Nephron (organoid): ENCODE measurements around the gene AFF2.

Source experiments
- H3K27ac Mint-ChIP-seq, 3 experiments: 2 replicates each; pipeline ENCODE4 v1.8.0; 2020; ENCODE audit warnings: mixed read lengths in 3 of 3, mild to moderate bottlenecking in 2 of 3, moderate library complexity in 1 of 3
- H3K27me3 Mint-ChIP-seq: 2 replicates; pipeline ENCODE4 v1.8.0; 2021; ENCODE audit warnings: low read depth, mild to moderate bottlenecking, moderate library complexity, mixed read lengths
- H3K36me3 Mint-ChIP-seq: 2 replicates; pipeline ENCODE4 v1.8.0; 2020; ENCODE audit warnings: low read depth, mixed read lengths
- H3K4me1 Mint-ChIP-seq: 2 replicates; pipeline ENCODE4 v1.8.0; 2020; ENCODE audit warnings: mixed read lengths
- H3K4me3 Mint-ChIP-seq, 3 experiments: 2 replicates each; pipeline ENCODE4 v1.8.0; 2020; ENCODE audit warnings: mild to moderate bottlenecking in 3 of 3, mixed read lengths in 3 of 3, moderate library complexity in 2 of 3
- H3K9me3 Mint-ChIP-seq: 2 replicates; pipeline ENCODE4 v1.8.0; 2020; ENCODE audit warnings: mixed read lengths
- TF ChIP-seq, protein P1 (sequence below), 3 experiments: fragments of 200-600 bp; sonication (generic); IDR thresholded peaks; one replicate each; pipeline ENCODE4 v1.5.0; 2021; ENCODE audit warnings: antibody characterized with exemption in 3 of 3; ENCODE audit not compliant: unreplicated experiment in 3 of 3

Gene AFF2

DNA sequence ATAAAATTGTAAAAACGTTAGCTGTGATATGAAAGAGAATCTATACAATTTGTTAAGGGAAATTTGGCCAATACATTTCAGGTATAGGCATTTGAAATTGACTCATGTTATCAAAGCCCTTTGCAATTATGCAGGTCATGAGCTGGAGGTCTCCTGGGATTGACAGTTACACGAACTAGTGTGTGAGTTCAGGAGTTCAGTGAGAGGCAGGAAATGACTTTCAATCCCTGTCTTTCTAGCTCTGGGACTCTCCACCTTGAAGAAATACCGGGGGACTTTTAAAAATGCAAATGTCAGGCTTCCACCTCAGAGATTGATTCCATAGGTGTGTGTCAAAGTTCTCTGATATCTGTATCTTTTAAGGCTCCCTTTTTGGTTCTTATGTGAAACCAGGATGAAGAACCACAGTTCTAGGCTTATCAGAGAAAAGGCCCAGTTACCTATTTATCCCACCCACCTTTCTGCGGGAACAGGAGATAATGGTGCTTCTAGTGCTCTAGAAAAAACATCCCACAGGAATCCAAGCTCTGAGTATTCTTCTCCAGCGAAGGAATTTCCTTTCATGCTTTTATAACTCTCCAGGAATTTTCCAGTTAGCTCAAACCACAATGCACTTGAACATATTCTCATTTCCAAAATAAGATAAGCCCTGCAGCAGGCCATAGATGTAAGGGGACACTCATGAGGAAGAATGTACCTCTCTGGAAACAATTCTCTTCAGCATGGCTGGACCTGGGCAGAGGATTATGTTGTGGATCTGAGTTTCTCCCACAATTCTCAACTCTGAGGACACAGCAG is 503.6 kb downstream of the AFF2 start:
- Mint-ChIP-seq H3K27me3 (peaks cover 4% of the 10 kb centered on the region), H3K27ac (no peak overlapping the region), H3K4me1 (no peaks in the 10 kb centered on the region), H3K9me3 (peaks cover 3% of the 10 kb centered on the region), H3K4me3 (no peak overlapping the region), H3K36me3 (no peaks in the 10 kb centered on the region)
- TF ChIP-seq, protein P1, sequence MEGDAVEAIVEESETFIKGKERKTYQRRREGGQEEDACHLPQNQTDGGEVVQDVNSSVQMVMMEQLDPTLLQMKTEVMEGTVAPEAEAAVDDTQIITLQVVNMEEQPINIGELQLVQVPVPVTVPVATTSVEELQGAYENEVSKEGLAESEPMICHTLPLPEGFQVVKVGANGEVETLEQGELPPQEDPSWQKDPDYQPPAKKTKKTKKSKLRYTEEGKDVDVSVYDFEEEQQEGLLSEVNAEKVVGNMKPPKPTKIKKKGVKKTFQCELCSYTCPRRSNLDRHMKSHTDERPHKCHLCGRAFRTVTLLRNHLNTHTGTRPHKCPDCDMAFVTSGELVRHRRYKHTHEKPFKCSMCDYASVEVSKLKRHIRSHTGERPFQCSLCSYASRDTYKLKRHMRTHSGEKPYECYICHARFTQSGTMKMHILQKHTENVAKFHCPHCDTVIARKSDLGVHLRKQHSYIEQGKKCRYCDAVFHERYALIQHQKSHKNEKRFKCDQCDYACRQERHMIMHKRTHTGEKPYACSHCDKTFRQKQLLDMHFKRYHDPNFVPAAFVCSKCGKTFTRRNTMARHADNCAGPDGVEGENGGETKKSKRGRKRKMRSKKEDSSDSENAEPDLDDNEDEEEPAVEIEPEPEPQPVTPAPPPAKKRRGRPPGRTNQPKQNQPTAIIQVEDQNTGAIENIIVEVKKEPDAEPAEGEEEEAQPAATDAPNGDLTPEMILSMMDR (IDR thresholded peaks at IDR 0.05; ENCODE audit: unreplicated experiment in 3 of 3) = no peak

DNA sequence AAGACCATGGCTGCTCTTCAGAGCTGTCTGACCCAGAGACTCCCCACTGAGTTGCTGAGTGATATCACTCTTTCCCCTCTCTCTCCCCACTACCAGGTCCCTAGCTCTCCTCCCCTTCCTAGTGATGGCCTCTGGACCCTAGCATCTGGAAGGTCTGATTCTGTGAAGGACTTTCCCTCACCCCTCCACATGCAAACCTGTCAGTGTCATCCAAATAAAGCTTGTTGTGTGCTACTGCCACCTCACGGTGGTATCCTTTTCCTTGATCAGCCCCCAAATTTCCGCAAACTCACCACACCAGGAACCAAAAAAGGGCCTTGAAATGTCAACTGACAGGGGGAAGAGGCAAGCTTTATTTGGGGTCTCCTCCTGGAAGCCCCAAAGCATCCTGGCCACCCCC is 504.5 kb downstream of the AFF2 start:
- no peak overlapping the region for H3K4me3 Mint-ChIP-seq
- H3K27ac Mint-ChIP-seq = no peak overlapping the region
- TF ChIP-seq, protein P1 (IDR thresholded peaks at IDR 0.05; ENCODE audit: unreplicated experiment in 3 of 3) = no peak
- peaks cover 3% of the 10 kb centered on the region for H3K9me3 Mint-ChIP-seq
- no peaks in the 10 kb centered on the region for H3K36me3 Mint-ChIP-seq
- no peaks in the 10 kb centered on the region for H3K4me1 Mint-ChIP-seq
- peaks cover 4% of the 10 kb centered on the region for H3K27me3 Mint-ChIP-seq

DNA sequence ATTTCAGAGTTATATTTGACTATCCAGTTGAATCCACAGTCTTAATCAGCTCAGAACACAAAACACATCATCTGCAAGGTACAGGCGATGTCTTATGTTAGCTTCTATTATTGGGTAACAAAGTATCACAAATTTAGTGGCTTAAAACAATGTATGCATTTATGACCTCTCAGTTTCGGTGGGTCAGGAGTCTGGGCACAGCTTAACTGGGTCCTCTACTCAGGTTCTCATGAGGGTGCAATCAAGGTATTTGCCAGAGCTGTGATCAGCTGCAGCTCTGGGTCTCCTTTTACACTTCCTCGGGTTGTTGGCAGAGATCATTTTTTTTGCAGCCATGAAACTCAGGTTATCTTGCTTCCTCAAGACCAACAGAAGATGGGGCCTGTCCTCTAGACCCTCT is 505.8 kb downstream of the AFF2 start:
- peaks cover 3% of the 10 kb centered on the region for H3K9me3 Mint-ChIP-seq
- H3K4me1 Mint-ChIP-seq = no peaks in the 10 kb centered on the region
- no peak overlapping the region for H3K4me3 Mint-ChIP-seq
- H3K36me3 Mint-ChIP-seq = no peaks in the 10 kb centered on the region
- TF ChIP-seq, protein P1 (IDR thresholded peaks at IDR 0.05; ENCODE audit: unreplicated experiment in 3 of 3) = no peak
- peaks cover 4% of the 10 kb centered on the region for H3K27me3 Mint-ChIP-seq
- H3K27ac Mint-ChIP-seq = no peak overlapping the region

DNA sequence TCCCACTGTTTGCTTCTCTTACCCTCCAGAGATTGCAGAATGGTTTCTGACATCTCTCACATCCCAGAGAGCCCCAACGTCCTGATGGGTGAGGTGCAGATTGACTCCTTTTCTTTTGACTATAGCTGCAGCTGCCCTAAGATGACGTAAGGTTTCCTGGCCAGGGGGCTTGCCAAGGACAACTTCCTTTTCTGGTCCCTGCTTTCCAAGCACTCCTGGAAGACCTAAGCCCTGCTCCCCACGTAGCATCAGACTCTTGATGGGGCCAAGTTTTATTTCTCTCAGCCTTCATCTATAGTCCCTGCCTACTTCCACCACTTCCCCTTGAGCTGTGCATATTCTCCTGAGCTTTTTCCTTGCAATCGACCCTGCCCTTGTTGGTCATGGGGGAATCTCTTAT is 507.0 kb downstream of the AFF2 start:
- no peaks in the 10 kb centered on the region for H3K4me1 Mint-ChIP-seq
- H3K27ac Mint-ChIP-seq = no peak overlapping the region
- H3K36me3 Mint-ChIP-seq = no peaks in the 10 kb centered on the region
- peaks cover 4% of the 10 kb centered on the region for H3K27me3 Mint-ChIP-seq
- H3K9me3 Mint-ChIP-seq = peaks cover 3% of the 10 kb centered on the region
- TF ChIP-seq, protein P1 (IDR thresholded peaks at IDR 0.05; ENCODE audit: unreplicated experiment in 3 of 3) = no peak
- no peak overlapping the region for H3K4me3 Mint-ChIP-seq

DNA sequence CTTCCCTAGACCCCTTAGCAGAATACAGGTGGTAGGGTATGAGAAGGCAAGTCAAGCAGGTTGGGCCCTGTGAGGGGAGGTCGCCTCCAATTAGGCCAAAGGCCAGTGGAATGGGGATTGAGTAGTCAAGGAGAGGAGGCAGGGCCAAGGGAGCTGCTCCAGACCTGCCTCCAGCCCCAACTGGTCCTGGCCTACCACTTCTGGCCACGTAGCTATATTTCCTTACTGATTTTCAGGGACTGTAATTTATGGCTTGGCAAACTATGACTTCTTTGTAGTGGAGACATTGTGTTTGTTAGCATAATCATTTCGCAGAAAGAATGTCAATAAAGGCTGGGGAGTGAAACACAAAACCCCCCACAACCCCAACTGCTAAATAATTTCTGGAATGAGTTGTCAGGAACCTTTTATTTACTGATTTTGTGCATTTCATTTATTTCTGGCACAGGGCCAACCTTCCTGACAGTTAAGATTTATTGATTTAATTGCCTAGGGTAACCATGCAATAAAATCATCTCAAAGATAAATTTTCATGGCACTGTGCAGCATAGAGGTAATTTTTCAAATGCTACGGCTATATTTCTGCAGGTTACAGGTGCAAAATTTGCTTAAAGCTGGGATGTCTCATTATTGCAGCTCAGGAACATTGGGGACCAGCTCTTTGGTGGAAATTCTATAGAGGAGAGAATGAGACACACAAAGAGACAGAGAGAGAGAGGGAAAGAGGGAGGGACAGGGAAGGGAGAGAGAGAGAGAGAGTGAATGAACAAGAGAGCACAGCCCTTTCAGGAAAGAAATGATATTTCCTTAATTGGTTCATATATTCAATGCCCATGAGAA is 509.8 kb downstream of the AFF2 start:
- no peaks in the 10 kb centered on the region for H3K36me3 Mint-ChIP-seq
- H3K27ac Mint-ChIP-seq = peak overlapping the region in 1 of 3 experiments; percentile 37
- H3K4me1 Mint-ChIP-seq = no peaks in the 10 kb centered on the region
- TF ChIP-seq, protein P1 (IDR thresholded peaks at IDR 0.05; ENCODE audit: unreplicated experiment in 3 of 3) = no peak
- H3K4me3 Mint-ChIP-seq = no peak overlapping the region
- H3K9me3 Mint-ChIP-seq = peaks cover 8% of the 10 kb centered on the region
- no peaks in the 10 kb centered on the region for H3K27me3 Mint-ChIP-seq
